ENCODE measurements around the gene SLC12A8.

GRCh38 chr3:125033616-125034015 lies 178.9 kb downstream of the SLC12A8 start:
- TF ChIP-seq CTCF (IDR thresholded peaks at IDR 0.05) (no peak), POLR2A (IDR thresholded peaks at IDR 0.05) (no peak)
